ENCODE results near the gene PTS.
"Not testable (repeated sequence)": the region's sequence is repeated elsewhere in the genome, so short reads cannot be mapped to it uniquely, and the experiment has no call there.

The PTS gene

DNA sequence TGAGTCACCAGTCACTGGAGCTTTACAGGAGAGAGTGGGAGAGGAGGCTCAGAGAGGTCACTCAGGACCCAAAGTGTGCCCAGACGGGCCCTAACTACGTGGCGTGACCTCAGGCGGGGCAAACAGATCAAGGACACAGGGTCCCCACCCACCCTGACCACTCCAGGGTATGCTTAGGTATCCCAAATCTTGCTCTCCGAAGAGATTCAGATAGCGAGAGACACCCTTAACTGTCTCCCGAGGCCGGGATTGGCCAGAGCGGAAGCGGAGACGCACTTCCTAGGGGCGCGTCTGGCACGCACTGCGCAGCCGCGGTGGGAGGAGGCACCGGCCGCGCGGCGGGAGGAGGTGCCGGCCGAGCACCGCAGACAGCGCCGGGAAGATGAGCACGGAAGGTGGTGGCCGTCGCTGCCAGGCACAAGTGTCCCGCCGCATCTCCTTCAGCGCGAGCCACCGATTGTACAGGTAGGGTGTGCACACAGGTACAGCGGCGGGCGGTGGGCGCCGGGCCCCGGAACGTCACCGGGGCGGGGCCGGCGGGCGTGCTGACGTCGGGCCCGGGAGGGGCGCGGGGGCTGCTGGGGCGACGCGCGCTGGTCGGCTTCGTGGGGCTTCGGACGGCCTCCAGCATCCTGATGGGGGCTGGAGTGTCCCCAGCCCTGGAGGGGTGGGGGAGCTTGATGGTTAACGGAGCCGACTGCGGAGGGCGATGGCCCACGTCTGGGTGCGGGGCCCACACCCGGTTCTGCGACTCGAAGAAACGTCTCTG is at the start of gene PTS:
TSS of gene PTS (plus strand) at position 367 of the 769 bp plus-strand sequence. CDS start at position 383, 16 bp downstream.
- peak; percentile 91 for DNase-seq (ENCODE audit: low spot score)

DNA sequence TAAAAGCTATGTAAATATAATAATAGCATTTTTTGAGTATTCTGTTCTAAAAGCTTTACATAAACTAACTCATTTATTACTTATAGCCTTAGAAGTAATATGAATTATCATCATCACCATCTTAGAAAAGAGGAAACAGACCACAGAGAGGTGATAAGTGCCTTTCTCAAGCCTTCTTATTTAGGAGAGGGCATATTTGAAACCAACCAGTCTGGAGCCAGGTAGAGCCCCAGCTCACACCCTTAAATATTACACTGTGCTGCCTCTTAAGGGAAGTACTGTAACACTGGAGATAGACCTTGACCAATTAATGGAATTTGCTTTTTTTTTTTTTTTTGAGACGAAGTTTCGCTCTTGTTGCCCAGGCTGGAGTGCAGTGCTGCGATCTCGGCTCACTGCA is 48.6 kb upstream of the PTS start:
- DNase-seq (ENCODE audit: low spot score): no peak

DNA sequence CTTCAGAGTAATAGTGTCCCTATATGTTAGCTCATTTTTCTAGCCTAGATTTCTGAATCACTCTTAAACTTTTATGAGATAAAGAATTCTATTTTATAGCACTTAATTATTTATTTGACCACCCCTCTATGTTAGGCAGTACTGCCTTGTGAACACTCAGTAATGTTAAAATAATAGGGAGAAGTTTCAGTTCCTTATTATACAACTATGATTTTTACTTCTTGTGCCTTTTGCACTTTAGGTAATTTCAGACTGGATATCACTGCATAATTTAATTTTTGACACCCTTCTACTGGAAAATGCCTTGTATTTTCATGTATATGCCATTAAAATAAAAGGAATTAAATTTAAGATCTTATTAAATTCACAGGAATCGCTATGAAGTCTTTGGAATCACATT is 47.8 kb upstream of the PTS start:
- DNase-seq (ENCODE audit: low spot score): no peak

DNA sequence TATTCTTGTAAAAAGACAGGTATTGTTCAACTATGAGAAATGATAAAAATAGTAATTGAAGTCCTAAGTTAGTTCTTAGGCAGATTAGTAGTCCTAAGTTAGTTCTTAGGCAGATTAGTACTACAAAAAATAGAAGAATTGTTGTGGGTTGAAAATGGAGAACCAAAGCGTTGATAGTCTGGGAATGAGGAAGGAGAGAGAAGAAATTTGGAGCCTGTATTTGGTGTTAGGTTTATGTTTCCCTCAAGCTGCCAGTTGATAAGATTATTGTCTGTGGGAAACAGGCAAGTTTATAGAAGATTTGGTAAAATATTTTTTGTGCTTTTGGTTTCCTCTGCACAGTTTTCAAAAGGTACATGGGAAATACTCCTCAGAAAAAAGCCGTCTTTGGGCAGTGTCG is 47.3 kb upstream of the PTS start:
- DNase-seq (ENCODE audit: low spot score): no peak

DNA sequence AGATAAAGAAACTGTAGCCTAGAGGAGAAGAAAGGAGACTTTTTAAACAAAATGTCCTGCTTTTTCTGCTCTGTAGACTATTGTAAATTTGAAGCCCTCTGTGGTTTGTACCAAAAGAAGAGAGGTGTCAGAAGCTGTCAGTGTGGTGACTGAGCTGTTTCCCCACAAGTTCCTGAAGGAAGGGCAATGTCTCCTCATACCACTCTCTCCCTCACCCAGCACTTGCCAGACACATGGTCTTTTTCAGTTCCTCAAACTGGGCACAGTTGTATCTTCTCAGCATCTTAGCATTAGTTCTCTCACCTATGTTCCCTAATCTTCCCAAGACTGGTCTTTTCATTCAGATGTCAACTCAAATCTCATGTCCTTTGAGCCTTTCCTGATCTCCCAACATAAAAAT is 46.6 kb upstream of the PTS start:
- DNase-seq (ENCODE audit: low spot score): no peak

DNA sequence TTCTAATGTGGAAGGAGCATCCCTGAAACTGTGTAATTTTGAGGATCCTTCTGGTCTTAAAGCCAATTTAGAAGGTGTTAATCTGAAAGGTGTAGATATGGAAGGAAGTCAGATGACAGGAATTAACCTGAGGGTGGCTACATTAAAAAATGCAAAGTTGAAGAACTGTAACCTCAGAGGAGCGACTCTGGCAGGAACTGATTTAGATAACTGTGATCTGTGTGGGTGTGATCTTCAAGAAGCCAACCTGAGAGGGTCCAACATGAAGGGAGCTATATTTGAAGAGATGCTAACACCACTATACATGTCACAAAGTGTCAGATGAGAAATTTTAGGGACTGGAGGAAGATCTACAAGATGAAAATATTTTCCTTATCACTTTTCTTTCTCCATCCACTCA is 43.4 kb upstream of the PTS start:
- no peak for DNase-seq (ENCODE audit: low spot score)

DNA sequence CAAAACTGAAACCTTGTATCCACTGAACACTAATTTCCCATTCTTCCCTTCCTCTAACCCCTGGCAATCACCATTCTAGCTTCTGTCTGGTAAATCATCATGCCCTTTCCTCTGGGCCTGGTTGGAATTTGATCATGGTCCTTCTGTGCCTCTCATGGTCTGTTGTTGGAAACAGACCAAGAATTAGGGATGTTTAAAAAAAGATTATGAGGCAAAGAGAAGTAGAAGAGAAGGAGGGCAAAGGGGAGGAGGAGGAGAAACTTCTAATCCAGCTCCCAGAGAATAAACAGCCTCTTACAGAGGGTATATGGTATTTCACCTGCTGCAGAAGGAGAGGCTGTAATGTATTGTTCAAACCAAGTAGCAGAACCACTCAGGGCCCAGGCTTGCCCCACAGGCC is 40.3 kb upstream of the PTS start:
- no peak for DNase-seq (ENCODE audit: low spot score)

DNA sequence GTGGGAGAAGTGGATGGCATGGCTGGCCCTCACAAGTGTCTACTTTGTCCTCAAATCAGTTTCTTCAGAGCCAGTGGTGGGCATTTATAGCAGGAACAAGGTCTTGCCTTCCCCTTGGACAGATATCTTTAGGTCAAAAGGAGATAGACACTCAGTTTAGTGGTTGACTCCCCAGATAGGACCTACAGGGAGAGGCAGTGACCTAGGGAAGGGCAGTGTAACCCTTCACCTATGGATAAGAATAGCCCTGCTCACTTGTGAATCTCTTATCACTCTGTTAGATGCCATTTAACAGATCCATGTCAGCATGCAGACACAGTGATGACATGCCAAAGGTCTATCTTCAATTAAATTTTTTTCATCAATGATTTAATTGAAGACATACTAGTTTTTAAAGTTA is 39.9 kb upstream of the PTS start:
- DNase-seq (ENCODE audit: low spot score): no peak

DNA sequence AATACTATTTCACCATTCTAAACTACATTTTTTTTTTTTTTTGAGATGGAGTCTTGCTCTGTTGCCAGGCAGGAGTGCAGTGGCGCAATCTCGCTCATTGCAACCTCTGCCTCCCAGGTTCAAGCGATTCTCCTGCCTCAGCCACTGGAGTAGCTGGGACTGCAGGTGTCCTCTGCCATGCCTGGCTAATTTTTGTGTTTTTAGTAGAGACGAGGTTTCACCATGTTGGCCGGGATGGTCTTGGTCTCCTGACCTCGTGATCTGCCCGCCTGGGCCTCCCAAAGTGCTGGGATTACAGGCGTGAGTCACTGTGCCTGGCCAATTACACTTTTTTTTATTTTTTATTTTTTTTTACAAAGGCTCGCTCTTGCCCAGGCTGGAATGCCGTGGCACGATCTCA is 31.1 kb upstream of the PTS start:
- DNase-seq (ENCODE audit: low spot score): not testable (repeated sequence)

DNA sequence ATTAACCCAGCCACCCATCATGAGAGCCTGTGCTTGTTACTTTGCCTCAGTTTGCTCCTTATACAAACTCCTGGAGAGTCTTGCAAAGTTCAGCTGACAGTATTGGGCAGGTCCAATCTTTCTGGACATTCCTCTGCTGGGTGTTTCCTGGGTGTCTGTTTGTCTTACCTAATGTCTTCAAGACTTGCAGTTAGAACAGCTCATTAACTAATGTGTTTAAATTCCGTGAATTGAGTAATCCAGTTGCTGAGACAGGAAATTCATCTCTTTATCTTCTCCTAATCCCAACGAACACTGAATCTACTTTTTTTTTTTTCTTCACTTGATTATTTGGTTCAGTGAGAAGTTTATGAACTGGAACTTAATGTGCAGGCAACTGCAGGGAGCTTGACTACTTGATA is 30.3 kb upstream of the PTS start:
- DNase-seq (ENCODE audit: low spot score): no peak

DNA sequence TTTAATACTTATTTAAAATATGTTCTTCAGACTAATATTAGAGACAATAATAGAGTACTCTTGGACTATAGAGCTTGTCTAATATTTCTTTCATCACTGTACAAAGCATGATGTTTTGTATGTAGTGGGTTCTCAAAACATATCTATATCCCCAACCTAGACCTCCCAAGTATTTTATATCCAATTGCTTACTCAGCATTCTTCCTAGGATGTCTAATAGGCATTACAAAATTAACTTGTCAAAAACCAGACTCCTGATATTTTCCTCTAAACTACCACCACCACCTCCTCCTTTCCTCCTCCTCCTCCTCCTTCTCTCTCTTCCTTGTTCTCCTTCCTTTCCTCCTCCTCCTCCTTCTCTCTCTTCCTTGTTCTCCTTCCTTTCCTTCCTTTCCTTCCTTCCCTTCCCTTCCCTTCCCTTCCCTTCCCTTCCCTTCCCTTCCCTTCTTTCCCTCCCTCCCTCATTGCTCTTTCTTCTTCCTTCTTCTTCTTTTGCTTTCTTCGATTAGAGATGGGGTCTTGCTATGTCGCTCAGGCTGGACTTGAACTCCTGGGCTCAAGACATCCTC is 29.6 kb upstream of the PTS start:
- DNase-seq (ENCODE audit: low spot score): no peak

DNA sequence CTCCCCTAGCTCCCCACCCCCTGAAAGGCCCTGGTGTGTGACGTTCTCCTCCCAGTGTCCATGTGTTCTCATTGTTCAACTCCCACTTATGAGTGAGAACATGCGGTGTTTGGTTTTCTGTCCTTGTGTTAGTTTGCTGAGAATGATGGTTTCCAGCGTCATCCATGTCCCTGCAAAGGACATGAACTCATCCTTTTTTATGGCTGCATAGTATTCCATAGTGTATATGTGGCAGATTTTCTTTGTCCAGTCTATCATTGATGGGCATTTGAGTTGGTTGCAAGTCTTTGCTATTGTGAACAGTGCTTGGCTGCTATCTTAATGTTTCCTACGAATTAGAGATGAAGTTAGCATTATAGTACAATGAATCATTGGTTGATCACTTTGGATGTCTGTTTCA is 27.1 kb upstream of the PTS start:
- not testable (repeated sequence) for DNase-seq (ENCODE audit: low spot score)

DNA sequence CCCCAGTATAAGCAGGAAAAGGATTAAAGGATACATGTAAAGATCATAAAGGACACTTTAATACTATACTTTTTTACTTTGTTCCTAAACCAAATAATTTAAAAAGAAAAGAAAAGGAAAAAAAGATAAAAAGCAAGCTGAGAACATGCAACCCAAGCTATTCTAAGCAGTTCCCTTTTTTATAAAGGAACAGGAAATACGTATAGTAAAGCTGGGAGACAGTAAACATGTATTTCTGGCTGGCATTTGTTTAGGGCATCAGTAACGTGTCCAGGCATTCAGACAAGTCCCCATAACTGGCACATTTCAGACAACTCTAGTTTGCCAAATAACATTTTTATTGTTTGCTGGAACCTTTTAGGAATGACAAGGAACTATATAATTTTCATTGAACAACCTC is 26.0 kb upstream of the PTS start:
- DNase-seq (ENCODE audit: low spot score): no peak

DNA sequence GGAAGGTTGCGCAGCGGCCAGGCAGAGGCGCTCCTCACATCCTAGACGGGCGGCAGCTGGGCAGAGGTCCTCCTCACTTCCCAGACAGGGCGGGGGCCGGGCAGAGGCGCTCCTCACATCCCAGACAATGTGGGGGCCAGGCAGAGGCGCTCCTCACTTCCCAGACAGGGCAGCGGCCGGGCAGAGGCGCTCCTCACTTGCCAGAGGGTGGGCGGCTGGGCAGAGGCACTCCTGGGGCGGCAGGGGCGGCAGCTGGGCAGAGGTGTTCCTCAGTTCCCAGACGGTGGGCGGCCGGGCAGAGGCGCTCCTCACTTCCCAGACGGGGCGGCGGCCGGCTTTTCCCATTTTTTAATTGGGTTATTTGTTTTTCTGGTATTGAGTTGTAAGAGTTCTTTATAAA is 20.2 kb upstream of the PTS start:
- no peak for DNase-seq (ENCODE audit: low spot score)

DNA sequence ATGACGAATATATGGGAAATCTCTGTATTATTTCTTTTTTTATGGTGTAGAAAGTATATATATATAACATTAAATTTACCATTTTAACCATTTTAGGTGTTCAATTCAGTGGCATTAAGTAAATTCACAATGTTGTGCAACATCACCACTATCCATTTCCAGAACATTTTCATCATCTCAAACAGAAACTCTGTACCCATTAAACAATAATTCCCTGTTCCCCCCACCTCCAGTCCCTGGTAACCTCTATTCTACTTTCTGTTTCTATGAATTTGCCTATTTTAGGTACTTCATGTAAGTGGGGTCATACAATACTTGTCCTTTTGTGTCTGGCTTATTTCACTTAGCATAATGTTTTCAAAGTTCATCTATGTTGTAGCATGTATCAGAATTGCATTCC is 15.3 kb upstream of the PTS start:
- no peak for DNase-seq (ENCODE audit: low spot score)

DNA sequence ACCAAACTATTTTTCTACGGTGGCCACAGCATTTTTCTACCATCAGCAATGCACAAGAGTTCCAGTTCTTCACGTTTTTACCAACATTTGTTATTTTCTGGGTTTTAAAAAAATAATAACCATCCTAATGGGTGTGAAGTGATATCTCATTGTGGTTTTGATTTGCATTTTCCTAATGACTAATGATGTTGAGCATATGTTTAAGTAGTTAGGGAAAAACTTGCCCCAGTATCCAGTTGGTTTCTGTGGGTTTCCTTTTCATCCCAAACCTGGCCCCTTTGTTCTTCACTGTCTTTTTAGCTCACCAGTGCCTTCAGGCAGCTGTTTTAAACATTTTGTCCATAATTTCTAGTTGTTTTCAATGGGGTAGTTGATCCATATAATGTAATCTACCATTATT is 14.7 kb upstream of the PTS start:
- no peak for DNase-seq (ENCODE audit: low spot score)

DNA sequence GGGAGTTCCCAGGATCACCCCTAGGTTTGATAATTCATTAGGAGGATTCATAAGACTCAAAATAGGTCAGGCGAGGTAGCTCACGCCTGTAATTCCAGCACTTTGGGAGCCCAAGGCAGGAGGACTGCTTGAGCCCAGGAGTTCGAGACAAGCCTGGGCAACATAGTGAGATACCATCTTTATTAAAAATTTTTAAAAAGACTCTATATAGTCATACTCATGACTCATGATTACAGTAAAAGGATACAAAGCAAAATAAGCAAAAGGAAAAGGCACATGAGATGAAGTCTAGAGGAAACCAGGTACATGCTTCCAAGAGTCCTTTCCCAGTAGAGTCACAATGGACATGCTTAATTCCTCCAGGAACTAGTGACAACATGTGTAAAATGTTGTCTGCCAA is 13.9 kb upstream of the PTS start:
- DNase-seq (ENCODE audit: low spot score): no peak

DNA sequence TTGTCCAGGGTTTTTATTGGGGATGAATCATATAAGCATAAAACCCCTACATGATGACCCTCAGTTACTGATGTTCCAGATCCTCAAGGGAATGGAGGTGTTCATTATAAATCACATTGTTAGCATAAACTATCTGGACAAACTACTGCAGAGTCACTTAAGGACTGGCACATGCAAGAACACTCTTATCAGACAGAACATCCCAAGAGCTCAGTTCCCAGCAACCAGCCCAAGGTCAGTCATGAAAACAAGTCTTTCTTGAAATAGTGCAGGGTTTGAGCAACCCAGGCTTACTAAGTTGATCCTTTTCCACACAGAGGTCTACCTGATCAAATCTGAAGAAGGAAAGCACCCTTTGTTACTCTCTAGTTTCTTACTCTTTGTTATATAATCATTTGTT is 13.5 kb upstream of the PTS start:
- no peak for DNase-seq (ENCODE audit: low spot score)

DNA sequence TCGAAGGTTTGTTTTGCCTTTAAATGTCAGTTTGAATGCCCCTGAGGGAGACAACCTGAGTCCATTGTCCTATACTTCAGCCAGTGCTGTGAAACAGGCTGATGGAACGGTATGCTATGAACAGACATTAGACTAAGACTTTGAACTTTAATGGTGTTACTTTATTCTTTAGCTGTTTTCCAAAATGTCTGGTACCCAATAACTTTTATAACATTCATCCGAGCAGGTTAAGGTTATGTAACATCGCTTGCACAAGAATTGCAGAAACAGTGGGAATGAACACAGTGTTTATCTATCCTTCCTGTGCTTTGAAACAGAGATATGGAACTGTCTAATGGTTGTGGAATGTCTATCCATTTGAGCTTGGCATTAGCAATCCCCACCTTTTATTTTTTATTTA is 12.5 kb upstream of the PTS start:
- DNase-seq (ENCODE audit: low spot score): no peak

DNA sequence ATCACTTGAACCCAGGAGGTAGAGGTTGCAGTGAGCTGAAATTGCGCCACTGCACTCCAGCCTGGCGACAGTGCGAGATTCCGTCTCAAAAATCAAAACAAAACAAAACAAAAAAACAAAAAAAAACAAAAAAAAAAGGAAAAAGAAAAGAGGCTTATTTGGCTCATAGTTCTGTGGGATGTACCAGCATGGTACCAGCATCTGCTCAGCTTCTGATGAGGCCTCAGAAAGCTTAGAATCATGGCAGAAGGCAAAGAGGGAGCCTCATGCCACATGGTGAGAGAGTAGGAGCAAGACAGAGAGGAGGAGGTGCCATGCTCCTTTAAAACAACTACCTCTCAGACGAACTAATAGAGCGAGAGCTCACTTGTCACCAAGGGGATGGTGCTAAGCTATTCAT is 10.6 kb upstream of the PTS start:
- no peak for DNase-seq (ENCODE audit: low spot score)

DNA sequence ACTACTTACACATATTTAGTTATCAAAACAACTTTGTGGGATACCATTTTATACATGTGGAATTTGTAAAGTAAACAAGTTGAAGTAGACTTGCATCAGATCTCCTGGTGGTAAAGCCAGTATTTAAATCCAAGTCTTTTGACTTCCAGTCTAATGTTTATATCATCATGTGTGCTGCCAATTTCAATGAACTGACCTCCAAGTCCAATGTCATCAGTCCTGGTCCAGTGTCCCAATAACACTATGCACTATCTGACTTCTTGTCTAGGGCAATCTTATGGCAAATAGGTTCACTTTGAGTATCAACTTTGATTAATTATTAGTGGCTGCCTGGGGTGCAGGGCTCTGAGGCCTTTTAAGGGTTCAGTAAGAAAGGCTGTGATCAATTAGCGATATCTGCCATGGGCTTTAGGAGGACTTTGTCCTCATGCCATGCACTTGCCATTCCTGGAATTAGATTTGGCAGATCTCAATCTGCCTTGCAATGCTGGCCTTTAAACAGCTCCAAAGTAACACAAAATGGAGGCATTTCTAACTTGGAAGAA is 9.6 kb upstream of the PTS start:
- no peak for DNase-seq (ENCODE audit: low spot score)

DNA sequence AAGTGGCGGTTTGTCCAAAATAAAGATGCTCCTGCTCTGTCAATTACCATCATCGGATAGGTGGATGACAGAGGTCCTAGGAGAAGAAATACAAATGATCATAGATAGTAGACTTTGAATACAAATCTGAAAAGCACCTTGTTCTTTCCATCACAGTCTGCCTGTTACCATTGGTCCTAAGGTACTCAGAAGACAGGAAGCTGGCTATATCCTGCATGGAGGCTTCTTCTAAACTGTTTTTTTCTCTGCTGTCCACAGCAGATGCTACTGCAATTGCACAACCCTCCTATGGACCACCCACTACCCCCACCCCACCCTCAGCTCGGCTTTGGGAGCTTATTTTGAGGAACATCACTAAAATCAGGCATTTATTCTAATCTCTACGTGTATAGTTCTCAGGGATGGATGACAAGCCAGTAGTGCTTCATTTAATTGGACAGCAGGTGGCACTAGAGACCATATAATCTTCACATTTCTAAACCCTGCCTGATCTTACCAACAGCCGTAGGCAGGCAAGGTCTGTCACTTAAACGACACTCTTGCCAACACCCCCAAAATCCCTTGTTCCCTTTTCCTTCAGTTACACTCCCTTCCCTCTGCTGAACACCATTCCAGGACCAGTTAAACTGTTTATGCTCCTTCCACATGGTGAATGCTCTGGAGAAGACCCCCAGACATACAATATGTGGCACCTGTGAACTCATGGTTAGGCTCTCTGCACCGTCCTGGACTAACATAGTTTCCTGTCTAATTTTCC is 6.6 kb upstream of the PTS start:
- DNase-seq (ENCODE audit: low spot score): peak; percentile 86

DNA sequence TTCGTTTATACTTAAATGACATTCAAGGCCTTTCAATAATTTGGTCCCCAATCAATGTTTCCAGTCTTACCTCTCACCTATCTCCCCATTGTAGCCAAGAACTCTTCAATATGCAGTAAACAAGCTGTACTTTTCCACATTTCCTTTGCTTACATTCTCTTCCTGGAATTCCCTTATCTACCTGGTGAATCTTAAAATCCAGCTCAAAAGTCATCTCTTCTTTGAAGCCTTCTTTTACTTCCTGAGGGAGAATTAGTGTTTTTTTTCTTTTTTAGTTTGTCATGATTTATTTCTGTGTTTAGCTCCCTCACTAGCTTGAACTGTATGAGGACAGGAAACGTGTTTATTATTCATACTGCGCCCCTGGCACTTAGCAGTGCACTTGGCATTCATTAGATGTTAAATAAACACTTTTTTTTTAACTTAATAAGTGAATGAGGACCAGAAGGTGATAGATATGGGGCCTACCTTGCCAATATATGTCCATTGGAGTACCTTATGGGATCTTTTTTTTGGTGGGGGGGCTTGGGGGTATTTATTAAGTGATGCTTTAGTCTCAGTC is 4.9 kb upstream of the PTS start:
- DNase-seq (ENCODE audit: low spot score): no peak
